Left lung (tissue), 10 donors: ENCODE measurements around the gene NR2E3. TPM values are rescaled to one million over a fixed set of nuclear protein-coding genes. Genes with fewer than 3 reads are reported as not detected.

Source experiments
- ATAC-seq: fragments of 200-7000 bp; cut with Tn5 transposase; one replicate; pipeline ENCODE4 v1.9.1; 2020; ENCODE audit warnings: moderate library complexity
- DNase-seq, 4 donors: peaks; one replicate each; pipeline ENCODE4 v3.0.0-alpha.2; 2013 to 2020
- H3K27ac ChIP-seq, 2 donors: fragments of 200-600 bp; sonication (generic) in 1 of 2; one replicate each; pipeline versions ENCODE4 v1.5.0 to v1.8.0; 2020 to 2021
- H3K27me3 ChIP-seq, 2 donors: fragments of 200-600 bp; sonication (generic) in 1 of 2; one replicate each; pipeline versions ENCODE4 v1.5.0 to v1.8.0; 2020 to 2021
- H3K36me3 ChIP-seq, 2 donors: fragments of 200-600 bp; sonication (generic) in 1 of 2; one replicate each; pipeline versions ENCODE4 v1.5.0 to v1.8.0; 2020 to 2021
- H3K4me1 ChIP-seq, 2 donors: fragments of 200-600 bp; one replicate each; pipeline ENCODE4 v1.8.0; 2021
- H3K4me3 ChIP-seq, 2 donors: fragments of 200-600 bp; sonication (generic) in 1 of 2; one replicate each; pipeline versions ENCODE4 v1.5.0 to v1.8.0; 2020 to 2021; ENCODE audit warnings: mild to moderate bottlenecking in 1 of 2
- H3K9me3 ChIP-seq, 2 donors: fragments of 200-600 bp; sonication (generic) in 1 of 2; one replicate each; pipeline versions ENCODE4 v1.5.0 to v1.8.0; 2020 to 2021
- CTCF ChIP-seq, 2 donors: fragments of 200-600 bp; sonication (generic) in 1 of 2; IDR thresholded peaks; one replicate each; pipeline versions ENCODE4 v1.5.0 to v1.8.0; 2021; ENCODE audit warnings: antibody characterized with exemption in 2 of 2
- intact Hi-C, 2 donors: fragments of 100-400 bp; cut with DNase I; formaldehyde crosslinking; loops; one replicate each; pipeline versions ENCODE4 v1.11.2 to v1.14.2; 2022
- polyA plus RNA-seq, 6 donors: library from polyadenylated mRNA; unstranded; fragments of 120-200 nt; gene quantifications; one replicate each; pipeline ENCODE4 v1.2.1, GENCODE V29; 2013; ENCODE audit not compliant: insufficient read length in 6 of 6
- total RNA-seq, 2 donors: library from RNA; stranded (reverse); fragmentation: NEBNext Ultra II Directional; extraction: Animal tissue kit (Norgen Biotek cat#: 25700); gene quantifications; one replicate each; pipeline ENCODE4 v1.2.1, GENCODE V29; 2021
- donor health status: DM: no; HTN: yes; CAD: no.
- donor health status: DM: no; HTN: no; CAD: no.

NR2E3 gene
- total and polyA plus RNA-seq, 8 donors = 0.41 to 1.1 (median 0.70) TPM

- intact Hi-C loops = no loop called here
- Histone ChIP-seq H3K4me3 (no peak overlapping the region), H3K27me3 (no peaks in the 10 kb centered on the region), H3K36me3 (no peaks in the 10 kb centered on the region), H3K9me3 (no peaks in the 10 kb centered on the region), H3K4me1 (peaks cover 0 to 4% of the 10 kb centered on the region in 2 donors), H3K27ac (no peak overlapping the region)
- ATAC-seq (no peak), DNase-seq (no peak)
- no peak for TF ChIP-seq CTCF (IDR thresholded peaks at IDR 0.05)
Measured at GRCh38 chr15:71804695-71805470, 5.5 kb upstream of the NR2E3 start.

GRCh38 chr15:71806452-71806931, 3.9 kb upstream of the NR2E3 start:
- Histone ChIP-seq H3K36me3 (no peaks in the 10 kb centered on the region), H3K27ac (no peak overlapping the region), H3K9me3 (no peaks in the 10 kb centered on the region), H3K4me3 (no peak overlapping the region), H3K27me3 (no peaks in the 10 kb centered on the region), H3K4me1 (no peaks in the 10 kb centered on the region)
- intact Hi-C loops = no loop called here
- ATAC-seq (no peak), DNase-seq (peak in 1 of 4 donors; percentile 47)
- TF ChIP-seq CTCF (IDR thresholded peaks at IDR 0.05) = no peak

- no peaks in the 10 kb centered on the region for H3K9me3 ChIP-seq
- intact Hi-C loops = no loop called here
- no peak for DNase-seq
- no peak for TF ChIP-seq CTCF (IDR thresholded peaks at IDR 0.05)
- no peaks in the 10 kb centered on the region for H3K4me1 ChIP-seq
- no peak overlapping the region for H3K4me3 ChIP-seq
- no peak for ATAC-seq
- H3K36me3 ChIP-seq = no peaks in the 10 kb centered on the region
- no peak overlapping the region for H3K27ac ChIP-seq
- no peaks in the 10 kb centered on the region for H3K27me3 ChIP-seq
Measured at GRCh38 chr15:71807125-71807629, 3.2 kb upstream of the NR2E3 start.

- H3K27ac ChIP-seq = no peak overlapping the region
- no peaks in the 10 kb centered on the region for H3K4me1 ChIP-seq
- H3K27me3 ChIP-seq = no peaks in the 10 kb centered on the region
- intact Hi-C loops = no loop called here
- DNase-seq (no peak), ATAC-seq (no peak)
- no peak for TF ChIP-seq CTCF (IDR thresholded peaks at IDR 0.05)
- no peaks in the 10 kb centered on the region for H3K9me3 ChIP-seq
- no peak overlapping the region for H3K4me3 ChIP-seq
- no peaks in the 10 kb centered on the region for H3K36me3 ChIP-seq
Measured at GRCh38 chr15:71807691-71808091, 2.7 kb upstream of the NR2E3 start.

- H3K4me3 ChIP-seq = no peak overlapping the region
- TF ChIP-seq CTCF (IDR thresholded peaks at IDR 0.05) = no peak
- no peaks in the 10 kb centered on the region for H3K4me1 ChIP-seq
- ATAC-seq (no peak), DNase-seq (no peak)
- intact Hi-C loops = no loop called here
- H3K9me3 ChIP-seq = no peaks in the 10 kb centered on the region
- H3K27me3 ChIP-seq = no peaks in the 10 kb centered on the region
- H3K27ac ChIP-seq = no peak overlapping the region
- H3K36me3 ChIP-seq = no peaks in the 10 kb centered on the region
Measured at GRCh38 chr15:71808311-71809020, 1.9 kb upstream of the NR2E3 start.
